HCT116 (cell line): ENCODE measurements around the gene GABPB2. TPM values are rescaled to one million over a fixed set of nuclear protein-coding genes. Genes with fewer than 3 reads are reported as not detected.

Source experiments
- ATAC-seq: fragments of 200-7000 bp; cut with Tn5 transposase; 2 replicates; pipeline ENCODE4 v1.9.1; 2020; ENCODE audit warnings: mild to moderate bottlenecking, moderate library complexity
- BruUV-seq: library from RNA; stranded (reverse); fragments of 400-500 nt; replicated peaks from 2 replicates; lab custom pipeline; 2021; lab: Mats Ljungman, UMichigan
- CTCF ChIA-PET: fragments of 300-600 bp; sonication (Branson Sonifier 250); formaldehyde crosslinking; loops from one replicate; lab custom pipeline; 2021; ENCODE audit warnings: antibody characterized with exemption; lab: Charles Lee
- POLR2A ChIA-PET: fragments of 300-600, 350-600 bp; sonication (Branson Sonifier 250); formaldehyde crosslinking; loops from one replicate; lab custom pipeline; 2021; ENCODE audit warnings: antibody characterized with exemption; lab: Charles Lee
- RAD21 ChIA-PET, 2 experiments: fragments of 300-600 bp; sonication (Branson Sonifier 250); formaldehyde crosslinking; loops; one replicate each; lab custom pipeline; 2023; ENCODE audit warnings: low total read pairs in 2 of 2; ENCODE audit not compliant: uncharacterized antibody in 2 of 2, unreplicated experiment in 2 of 2, low non-redundant PET in 1 of 2; lab: Charles Lee
- DNase-seq: peaks from one replicate; pipeline ENCODE4 v3.0.0-alpha.2; 2010; ENCODE audit warnings: low read depth, low spot score
- H2AFZ ChIP-seq: fragments of 200-600 bp; shearing (Covaris generic), sonication (generic); 2 replicates; pipeline ENCODE4 v1.6.1; 2017; ENCODE audit warnings: low read depth, mixed run types, mixed read lengths, antibody characterized with exemption, low read length; ENCODE audit not compliant: poor library complexity, severe bottlenecking
- H3K27ac ChIP-seq: 2 replicates; pipeline ENCODE4 v1.5.1; 2012; ENCODE audit warnings: low read depth, low read length
- H3K27me3 ChIP-seq: fragments of 200-600 bp; sonication (generic); 2 replicates; pipeline ENCODE4 v1.6.1; 2016; ENCODE audit warnings: mixed run types, low read length, mixed read lengths; ENCODE audit not compliant: insufficient read depth
- H3K36me3 ChIP-seq, 2 experiments: fragments of 200-500 bp in 1 of 2; fragments of 200-600 bp in 1 of 2; sonication (Bioruptor generic) in 1 of 2; sonication (generic) in 1 of 2; 2 replicates each; pipeline versions ENCODE4 v1.5.1 to v1.6.1; 2014 to 2016; ENCODE audit warnings: low read length in 2 of 2, inconsistent platforms in 1 of 2, mixed read lengths in 1 of 2, mixed run types in 1 of 2; ENCODE audit not compliant: insufficient read depth in 2 of 2, control insufficient read depth in 1 of 2
- H3K4me1 ChIP-seq, 2 experiments: fragments of 200-600 bp in 1 of 2; sonication (generic) in 1 of 2; 2 replicates each; pipeline versions ENCODE4 v1.5.1 to v1.6.1; 2012 to 2017; ENCODE audit warnings: low read length in 2 of 2, inconsistent platforms in 1 of 2, mild to moderate bottlenecking in 1 of 2, mixed read lengths in 1 of 2, mixed run types in 1 of 2, moderate library complexity in 1 of 2; ENCODE audit not compliant: insufficient read depth in 2 of 2, control insufficient read depth in 1 of 2
- H3K4me2 ChIP-seq: fragments of 200-600 bp; sonication (generic); 2 replicates; pipeline ENCODE4 v1.6.1; 2017; ENCODE audit warnings: mixed run types, low read length, mixed read lengths
- H3K4me3 ChIP-seq, 2 experiments: fragments of 200-600 bp in 1 of 2; sonication (generic) in 1 of 2; replicated peaks in 1 of 2; 2 replicates each; pipeline ENCODE4 v1.5.1; 2011 to 2016; ENCODE audit warnings: low read length in 2 of 2, control low read depth in 1 of 2, low read depth in 1 of 2, mild to moderate bottlenecking in 1 of 2, mixed read lengths in 1 of 2, mixed run types in 1 of 2
- H3K79me2 ChIP-seq: fragments of 200-600 bp; sonication (generic); 2 replicates; pipeline ENCODE4 v1.6.1; 2017; ENCODE audit warnings: mild to moderate bottlenecking, mixed run types, low read length, moderate library complexity, mixed read lengths; ENCODE audit not compliant: insufficient read depth
- H3K9ac ChIP-seq: fragments of 200-600 bp; sonication (generic); 2 replicates; pipeline ENCODE4 v1.6.1; 2016; ENCODE audit warnings: low read length, mixed read lengths
- H3K9me2 ChIP-seq: fragments of 200-600 bp; sonication (generic), shearing (Covaris generic); 2 replicates; pipeline ENCODE4 v1.6.1; 2017; ENCODE audit warnings: mixed run types, mild to moderate bottlenecking, moderate library complexity; ENCODE audit not compliant: insufficient read depth
- H3K9me3 ChIP-seq, 2 experiments: fragments of 200-500 bp in 1 of 2; fragments of 200-600 bp in 1 of 2; sonication (Bioruptor generic) in 1 of 2; sonication (generic) in 1 of 2; 2 replicates each; pipeline ENCODE4 v1.6.1; 2014 to 2017; ENCODE audit warnings: low read length in 2 of 2, mixed read lengths in 2 of 2, inconsistent platforms in 1 of 2, low read depth in 1 of 2, mild to moderate bottlenecking in 1 of 2, mixed run types in 1 of 2, moderate library complexity in 1 of 2; ENCODE audit not compliant: control insufficient read depth in 1 of 2, insufficient read depth in 1 of 2
- H4K20me1 ChIP-seq: fragments of 200-600 bp; sonication (generic), shearing (Covaris generic); 2 replicates; pipeline ENCODE4 v1.6.1; 2017; ENCODE audit warnings: mixed run types, mild to moderate bottlenecking, moderate library complexity; ENCODE audit not compliant: insufficient read depth
- CEBPB ChIP-seq: IDR thresholded peaks from 2 replicates; pipeline ENCODE4 v1.6.1; 2012; ENCODE audit warnings: low read depth
- POLR2AphosphoS5 ChIP-seq: IDR thresholded peaks from 2 replicates; pipeline ENCODE4 v1.6.1; 2011; ENCODE audit warnings: mild to moderate bottlenecking, low read depth, low read length, moderate library complexity
- SIN3A ChIP-seq: IDR thresholded peaks from 2 replicates; pipeline ENCODE4 v1.6.1; 2012; ENCODE audit warnings: low read depth
- intact Hi-C: fragments of 100-400 bp; cut with micrococcal nuclease; formaldehyde crosslinking; loops from 2 replicates; pipeline ENCODE4 v1.10.0; 2022
- total RNA-seq: library from RNA; stranded (reverse); gene quantifications from one replicate; pipeline ENCODE4 v1.2.1, GENCODE V29; 2021; ENCODE audit not compliant: unreplicated experiment
- TF ChIP-seq, protein P1 (sequence below): IDR thresholded peaks from 2 replicates; pipeline ENCODE4 v1.6.1; 2012; ENCODE audit warnings: low read depth
- TF ChIP-seq, protein P2 (sequence below): IDR thresholded peaks from 2 replicates; pipeline ENCODE4 v1.6.1; 2012
- TF ChIP-seq, protein P3 (sequence below), 3 experiments: fragments of 200-600 bp in 1 of 3; sonication (generic) in 1 of 3; IDR thresholded peaks in 2 of 3; conservative IDR thresholded peaks in 1 of 3; 2 replicates each; pipeline ENCODE4 v1.5.1; 2012 to 2017; ENCODE audit warnings: low read depth in 2 of 3, low read length in 2 of 3, antibody characterized with exemption in 1 of 3, borderline replicate concordance in 1 of 3, control low read depth in 1 of 3, mild to moderate bottlenecking in 1 of 3, mixed read lengths in 1 of 3, mixed run types in 1 of 3, moderate library complexity in 1 of 3; ENCODE audit not compliant: insufficient read depth in 1 of 3

GABPB2 gene
- total RNA-seq, 1 experiment from 2014 or later, result 7.7 TPM

DNA sequence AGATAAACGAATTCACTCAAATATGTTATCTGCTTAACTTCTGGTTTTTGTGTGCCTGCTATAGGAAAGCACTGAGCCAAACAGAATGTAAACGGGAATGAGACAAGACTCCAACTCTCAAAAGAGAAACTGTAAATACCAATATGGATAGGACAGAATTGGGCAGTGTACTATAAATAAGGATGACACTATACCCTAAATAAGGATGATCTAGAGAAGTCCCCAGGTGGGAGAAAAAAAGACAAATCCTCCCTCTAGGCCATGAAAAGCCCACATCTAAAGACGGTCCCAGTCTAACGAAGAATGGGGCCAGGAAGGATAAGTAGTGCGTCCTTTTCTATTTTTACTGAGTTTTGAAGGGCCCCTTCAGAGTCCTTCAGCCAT, 1.5 kb upstream of the GABPB2 start (continued):
- TF ChIP-seq, protein P1, sequence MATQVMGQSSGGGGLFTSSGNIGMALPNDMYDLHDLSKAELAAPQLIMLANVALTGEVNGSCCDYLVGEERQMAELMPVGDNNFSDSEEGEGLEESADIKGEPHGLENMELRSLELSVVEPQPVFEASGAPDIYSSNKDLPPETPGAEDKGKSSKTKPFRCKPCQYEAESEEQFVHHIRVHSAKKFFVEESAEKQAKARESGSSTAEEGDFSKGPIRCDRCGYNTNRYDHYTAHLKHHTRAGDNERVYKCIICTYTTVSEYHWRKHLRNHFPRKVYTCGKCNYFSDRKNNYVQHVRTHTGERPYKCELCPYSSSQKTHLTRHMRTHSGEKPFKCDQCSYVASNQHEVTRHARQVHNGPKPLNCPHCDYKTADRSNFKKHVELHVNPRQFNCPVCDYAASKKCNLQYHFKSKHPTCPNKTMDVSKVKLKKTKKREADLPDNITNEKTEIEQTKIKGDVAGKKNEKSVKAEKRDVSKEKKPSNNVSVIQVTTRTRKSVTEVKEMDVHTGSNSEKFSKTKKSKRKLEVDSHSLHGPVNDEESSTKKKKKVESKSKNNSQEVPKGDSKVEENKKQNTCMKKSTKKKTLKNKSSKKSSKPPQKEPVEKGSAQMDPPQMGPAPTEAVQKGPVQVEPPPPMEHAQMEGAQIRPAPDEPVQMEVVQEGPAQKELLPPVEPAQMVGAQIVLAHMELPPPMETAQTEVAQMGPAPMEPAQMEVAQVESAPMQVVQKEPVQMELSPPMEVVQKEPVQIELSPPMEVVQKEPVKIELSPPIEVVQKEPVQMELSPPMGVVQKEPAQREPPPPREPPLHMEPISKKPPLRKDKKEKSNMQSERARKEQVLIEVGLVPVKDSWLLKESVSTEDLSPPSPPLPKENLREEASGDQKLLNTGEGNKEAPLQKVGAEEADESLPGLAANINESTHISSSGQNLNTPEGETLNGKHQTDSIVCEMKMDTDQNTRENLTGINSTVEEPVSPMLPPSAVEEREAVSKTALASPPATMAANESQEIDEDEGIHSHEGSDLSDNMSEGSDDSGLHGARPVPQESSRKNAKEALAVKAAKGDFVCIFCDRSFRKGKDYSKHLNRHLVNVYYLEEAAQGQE, result no peak
- TF ChIP-seq POLR2AphosphoS5, result no peak
- no peak for TF ChIP-seq CEBPB
- TF ChIP-seq SIN3A, result no peak

DNA sequence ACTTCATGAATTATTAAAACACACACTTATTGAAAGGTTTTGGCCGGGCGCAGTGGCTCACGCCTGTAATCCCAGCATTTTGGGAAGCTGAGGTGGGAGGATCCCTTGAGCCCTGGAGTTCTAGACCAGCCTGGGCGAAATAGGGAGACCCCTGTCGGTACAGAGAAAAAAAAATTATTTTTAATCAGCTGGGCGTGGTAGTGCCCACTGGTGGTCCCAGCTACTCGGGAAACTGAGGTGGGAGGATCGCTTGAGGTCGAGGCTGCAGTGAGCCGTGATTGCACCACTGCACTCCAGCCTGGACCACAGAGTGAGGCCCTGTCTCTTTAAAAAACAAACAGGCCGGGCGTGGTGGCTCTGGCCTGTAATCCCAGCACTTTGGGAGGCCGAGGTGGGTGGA, 1.7 kb downstream of the GABPB2 start:
- no peaks in the 10 kb centered on the region; the same call in 1 of the 2 replicates for H3K79me2 ChIP-seq
- H3K9me3 ChIP-seq, result no peaks in the 10 kb centered on the region
- H3K27ac ChIP-seq, result peak overlapping the region; percentile 98
- no peak overlapping the region for H2AFZ ChIP-seq
- intact Hi-C loops, result no loop called here
- TF ChIP-seq, protein P2, sequence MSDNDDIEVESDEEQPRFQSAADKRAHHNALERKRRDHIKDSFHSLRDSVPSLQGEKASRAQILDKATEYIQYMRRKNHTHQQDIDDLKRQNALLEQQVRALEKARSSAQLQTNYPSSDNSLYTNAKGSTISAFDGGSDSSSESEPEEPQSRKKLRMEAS, result no peak
- no peak for TF ChIP-seq POLR2AphosphoS5
- TF ChIP-seq, protein P3, sequence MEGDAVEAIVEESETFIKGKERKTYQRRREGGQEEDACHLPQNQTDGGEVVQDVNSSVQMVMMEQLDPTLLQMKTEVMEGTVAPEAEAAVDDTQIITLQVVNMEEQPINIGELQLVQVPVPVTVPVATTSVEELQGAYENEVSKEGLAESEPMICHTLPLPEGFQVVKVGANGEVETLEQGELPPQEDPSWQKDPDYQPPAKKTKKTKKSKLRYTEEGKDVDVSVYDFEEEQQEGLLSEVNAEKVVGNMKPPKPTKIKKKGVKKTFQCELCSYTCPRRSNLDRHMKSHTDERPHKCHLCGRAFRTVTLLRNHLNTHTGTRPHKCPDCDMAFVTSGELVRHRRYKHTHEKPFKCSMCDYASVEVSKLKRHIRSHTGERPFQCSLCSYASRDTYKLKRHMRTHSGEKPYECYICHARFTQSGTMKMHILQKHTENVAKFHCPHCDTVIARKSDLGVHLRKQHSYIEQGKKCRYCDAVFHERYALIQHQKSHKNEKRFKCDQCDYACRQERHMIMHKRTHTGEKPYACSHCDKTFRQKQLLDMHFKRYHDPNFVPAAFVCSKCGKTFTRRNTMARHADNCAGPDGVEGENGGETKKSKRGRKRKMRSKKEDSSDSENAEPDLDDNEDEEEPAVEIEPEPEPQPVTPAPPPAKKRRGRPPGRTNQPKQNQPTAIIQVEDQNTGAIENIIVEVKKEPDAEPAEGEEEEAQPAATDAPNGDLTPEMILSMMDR (IDR thresholded peaks at IDR 0.05 in 2 of 3, conservative IDR thresholded peaks at IDR 0.05 in 1 of 3; ENCODE audit: borderline replicate concordance in 1 of 3, insufficient read depth in 1 of 3, low read depth in 2 of 3, low read length in 2 of 3), result peak; percentile 21 to 28 (median 27); a peak in 3 of 6 replicates
- ATAC-seq (no peak), DNase-seq (no peak)
- no TSS peak for BruUV-seq
- H4K20me1 ChIP-seq, result no peaks in the 10 kb centered on the region
- H3K27me3 ChIP-seq, result no peaks in the 10 kb centered on the region
- no peak overlapping the region for H3K9ac ChIP-seq
- ChIA-PET RAD21 (no interaction called here), POLR2A (interaction anchor here (1.5 kb wide), 1 partner anchor 28 kb away, joined by 4 read pairs; no protein-coding TSS in a partner anchor), CTCF (interaction anchor here (1.6 to 2.2 kb wide), 3 partner anchors 11 to 180 kb away, joined by 4 to 17 read pairs (median 11); no protein-coding TSS in a partner anchor)
- peaks cover 22 to 32% of the 10 kb centered on the region in 2 experiments for H3K4me1 ChIP-seq
- H3K4me3 ChIP-seq, result peak overlapping the region in 1 of 2 experiments; percentile 78; a peak in 1 of 4 replicates
- H3K36me3 ChIP-seq, result no peaks in the 10 kb centered on the region
- H3K4me2 ChIP-seq, result peak overlapping the region; percentile 86
- no peaks in the 10 kb centered on the region for H3K9me2 ChIP-seq
